Endothelial cell of coronary artery (primary cell): Measurements from ENCODE around the gene MSN. TPM values are rescaled to one million over a fixed set of nuclear protein-coding genes. Genes with fewer than 3 reads are reported as not detected.

Experiments
- total RNA-seq: library from RNA; depleted of rRNA; stranded (reverse); fragments of >200 nt; gene quantifications from 2 replicates; pipeline ENCODE4 v1.2.3, GENCODE V29; 2014

The MSN gene
- total RNA-seq: 530 and 576 TPM in 2 replicates

GRCh38 chrX:65667503-65668376, at the start of gene MSN:
TSS of gene MSN (plus strand) at chrX:65667654. CDS start at chrX:65667842, 188 bp downstream.

Other genes with a start within 250 kb of the MSN start
- 25.4 and 33.2 TPM in 2 replicates for gene LAS1L, start 132.9 kb upstream of the MSN start, total RNA-seq